Measurements from ENCODE around the gene CATSPER4.

GRCh38 chr1:26181586-26182382 is 8.6 kb upstream of the CATSPER4 start:
- TF ChIP-seq POLR2AphosphoS5 (IDR thresholded peaks at IDR 0.05; ENCODE audit: low read depth, low read length), result no peak
- no peak for TF ChIP-seq POLR2A (IDR thresholded peaks at IDR 0.05; ENCODE audit: low read depth, low read length)
- no peak for TF ChIP-seq TAF1 (IDR thresholded peaks at IDR 0.05; ENCODE audit: low read depth, low read length)
- TF ChIP-seq SPI1 (IDR thresholded peaks at IDR 0.05; ENCODE audit: low read depth, low read length), result no peak
- TF ChIP-seq POU2F2 (IDR thresholded peaks at IDR 0.05; ENCODE audit: low read depth, low read length), result no peak
- no peak for TF ChIP-seq PAX5 (IDR thresholded peaks at IDR 0.05; ENCODE audit: insufficient read depth, low read length, severe bottlenecking)
